Measurements from ENCODE around the gene SND1.

The SND1 gene

DNA sequence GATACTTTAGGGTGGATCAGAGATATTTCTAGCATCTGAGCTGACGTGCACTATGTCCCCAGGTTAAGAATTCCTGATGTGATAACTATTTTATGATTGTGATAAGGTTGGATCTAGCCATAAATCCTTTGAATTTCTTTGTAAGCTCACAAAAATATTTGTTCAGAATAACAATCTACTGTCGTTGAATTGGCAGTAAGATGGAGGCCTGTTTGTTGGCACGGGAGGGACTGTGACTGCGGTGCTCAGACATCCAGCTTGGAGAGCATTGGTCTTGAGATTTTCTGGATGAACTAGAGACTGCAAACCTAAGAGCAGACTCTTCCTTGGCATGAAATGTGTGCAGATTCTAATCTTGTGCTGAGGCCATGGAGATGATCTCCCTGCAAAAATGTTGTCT, 248.1 kb downstream of the SND1 start:
- no peak for TF ChIP-seq ZC3H10 (CRISPR knock-in tag; IDR thresholded peaks at IDR 0.05)
- no peak for TF ChIP-seq ZFP3 (CRISPR knock-in tag; IDR thresholded peaks at IDR 0.05)
- TF ChIP-seq, protein P1, sequence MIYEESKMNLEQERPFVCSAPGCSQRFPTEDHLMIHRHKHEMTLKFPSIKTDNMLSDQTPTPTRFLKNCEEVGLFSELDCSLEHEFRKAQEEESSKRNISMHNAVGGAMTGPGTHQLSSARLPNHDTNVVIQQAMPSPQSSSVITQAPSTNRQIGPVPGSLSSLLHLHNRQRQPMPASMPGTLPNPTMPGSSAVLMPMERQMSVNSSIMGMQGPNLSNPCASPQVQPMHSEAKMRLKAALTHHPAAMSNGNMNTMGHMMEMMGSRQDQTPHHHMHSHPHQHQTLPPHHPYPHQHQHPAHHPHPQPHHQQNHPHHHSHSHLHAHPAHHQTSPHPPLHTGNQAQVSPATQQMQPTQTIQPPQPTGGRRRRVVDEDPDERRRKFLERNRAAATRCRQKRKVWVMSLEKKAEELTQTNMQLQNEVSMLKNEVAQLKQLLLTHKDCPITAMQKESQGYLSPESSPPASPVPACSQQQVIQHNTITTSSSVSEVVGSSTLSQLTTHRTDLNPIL (CRISPR knock-in tag; IDR thresholded peaks at IDR 0.05; ENCODE audit: low read depth) = no peak
- TF ChIP-seq SNAI2 (CRISPR knock-in tag; IDR thresholded peaks at IDR 0.05) = no peak
- no peak for TF ChIP-seq OSR1 (CRISPR knock-in tag; IDR thresholded peaks at IDR 0.05)
- TF ChIP-seq BACH2 (CRISPR knock-in tag; IDR thresholded peaks at IDR 0.05; ENCODE audit: borderline replicate concordance) = no peak
- no peak for TF ChIP-seq ZNF8 (CRISPR knock-in tag; IDR thresholded peaks at IDR 0.05)
- TF ChIP-seq ZNF70 (CRISPR knock-in tag; IDR thresholded peaks at IDR 0.05) = no peak
- TF ChIP-seq, protein P2, sequence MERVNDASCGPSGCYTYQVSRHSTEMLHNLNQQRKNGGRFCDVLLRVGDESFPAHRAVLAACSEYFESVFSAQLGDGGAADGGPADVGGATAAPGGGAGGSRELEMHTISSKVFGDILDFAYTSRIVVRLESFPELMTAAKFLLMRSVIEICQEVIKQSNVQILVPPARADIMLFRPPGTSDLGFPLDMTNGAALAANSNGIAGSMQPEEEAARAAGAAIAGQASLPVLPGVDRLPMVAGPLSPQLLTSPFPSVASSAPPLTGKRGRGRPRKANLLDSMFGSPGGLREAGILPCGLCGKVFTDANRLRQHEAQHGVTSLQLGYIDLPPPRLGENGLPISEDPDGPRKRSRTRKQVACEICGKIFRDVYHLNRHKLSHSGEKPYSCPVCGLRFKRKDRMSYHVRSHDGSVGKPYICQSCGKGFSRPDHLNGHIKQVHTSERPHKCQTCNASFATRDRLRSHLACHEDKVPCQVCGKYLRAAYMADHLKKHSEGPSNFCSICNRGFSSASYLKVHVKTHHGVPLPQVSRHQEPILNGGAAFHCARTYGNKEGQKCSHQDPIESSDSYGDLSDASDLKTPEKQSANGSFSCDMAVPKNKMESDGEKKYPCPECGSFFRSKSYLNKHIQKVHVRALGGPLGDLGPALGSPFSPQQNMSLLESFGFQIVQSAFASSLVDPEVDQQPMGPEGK (CRISPR knock-in tag; IDR thresholded peaks at IDR 0.05; ENCODE audit: borderline replicate concordance) = no peak
- no peak for TF ChIP-seq ESRRG (CRISPR knock-in tag; IDR thresholded peaks at IDR 0.05)
- TF ChIP-seq GLIS3 (CRISPR knock-in tag; IDR thresholded peaks at IDR 0.05) = no peak
- no peak for TF ChIP-seq ISL1 (CRISPR knock-in tag; IDR thresholded peaks at IDR 0.05)
- no peak for TF ChIP-seq ZFP30 (CRISPR knock-in tag; IDR thresholded peaks at IDR 0.05)
- ATAC-seq = peak; percentile 46

DNA sequence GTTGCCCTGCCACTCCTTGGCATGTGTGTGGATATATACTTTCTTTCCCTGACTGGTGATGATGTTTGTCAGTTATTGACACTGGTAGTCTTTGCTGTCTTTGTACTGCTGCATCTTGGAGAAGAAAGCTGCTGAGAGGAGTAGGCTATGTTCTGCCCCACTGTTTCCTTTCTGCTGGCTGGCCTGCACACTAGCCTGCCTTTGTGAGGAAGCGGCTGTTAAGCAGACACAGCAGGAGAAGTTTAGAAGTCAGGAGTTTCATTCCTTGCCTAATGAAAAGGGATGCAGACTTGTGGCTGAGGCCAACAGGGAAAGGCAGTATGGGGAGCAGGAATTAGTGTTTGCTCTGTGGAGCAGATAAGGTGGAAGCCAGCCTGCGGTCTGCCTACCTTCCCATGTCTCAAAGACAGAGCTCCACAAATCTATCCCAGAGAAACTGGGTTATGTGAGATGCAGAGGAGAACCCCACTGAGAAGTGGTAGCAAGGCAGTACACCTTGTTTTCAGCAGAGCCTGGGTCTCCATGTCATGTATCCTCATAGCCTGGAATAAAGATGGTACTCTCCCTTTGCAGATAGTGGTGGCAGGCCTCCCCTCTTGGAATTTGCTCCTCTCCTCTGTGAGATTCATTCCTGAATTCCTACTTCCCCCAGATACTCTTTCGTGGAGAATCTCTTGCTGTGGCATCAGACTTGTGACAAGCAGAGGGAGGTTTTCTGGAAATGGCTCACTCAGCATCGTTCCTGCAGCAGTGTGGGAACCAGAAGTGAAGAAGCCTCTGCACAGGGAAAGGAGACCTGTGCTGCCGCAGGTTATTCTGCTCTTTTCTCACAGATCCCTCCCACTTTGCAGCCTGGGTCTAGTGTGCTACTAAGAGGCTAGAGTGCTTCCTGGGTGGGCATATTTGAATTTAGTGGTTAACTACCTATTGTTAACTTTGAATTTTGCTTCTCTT, 249.0 kb downstream of the SND1 start:
- TF ChIP-seq ZNF70 (CRISPR knock-in tag; IDR thresholded peaks at IDR 0.05) (no peak), TOX (CRISPR knock-in tag; IDR thresholded peaks at IDR 0.05; ENCODE audit: borderline replicate concordance) (no peak), ESRRG (CRISPR knock-in tag; IDR thresholded peaks at IDR 0.05) (no peak), PPARA (CRISPR knock-in tag; IDR thresholded peaks at IDR 0.05; ENCODE audit: borderline replicate concordance) (no peak), SNAI2 (CRISPR knock-in tag; IDR thresholded peaks at IDR 0.05) (no peak), ZFP30 (CRISPR knock-in tag; IDR thresholded peaks at IDR 0.05) (no peak), ARNTL (CRISPR knock-in tag; IDR thresholded peaks at IDR 0.05; ENCODE audit: borderline replicate concordance, low read depth) (no peak), ISL1 (CRISPR knock-in tag; IDR thresholded peaks at IDR 0.05) (no peak), OSR1 (CRISPR knock-in tag; IDR thresholded peaks at IDR 0.05) (no peak), ZNF8 (CRISPR knock-in tag; IDR thresholded peaks at IDR 0.05) (no peak), ZC3H10 (CRISPR knock-in tag; IDR thresholded peaks at IDR 0.05) (no peak), GLIS3 (CRISPR knock-in tag; IDR thresholded peaks at IDR 0.05) (no peak), ZFP3 (CRISPR knock-in tag; IDR thresholded peaks at IDR 0.05) (no peak), ZNF565 (CRISPR knock-in tag; conservative IDR thresholded peaks at IDR 0.05; ENCODE audit: low read depth) (no peak)
- TF ChIP-seq, protein P2 (CRISPR knock-in tag; IDR thresholded peaks at IDR 0.05; ENCODE audit: borderline replicate concordance) = no peak
- TF ChIP-seq, protein P1 (CRISPR knock-in tag; IDR thresholded peaks at IDR 0.05; ENCODE audit: low read depth) = no peak
- TF ChIP-seq, protein P3, sequence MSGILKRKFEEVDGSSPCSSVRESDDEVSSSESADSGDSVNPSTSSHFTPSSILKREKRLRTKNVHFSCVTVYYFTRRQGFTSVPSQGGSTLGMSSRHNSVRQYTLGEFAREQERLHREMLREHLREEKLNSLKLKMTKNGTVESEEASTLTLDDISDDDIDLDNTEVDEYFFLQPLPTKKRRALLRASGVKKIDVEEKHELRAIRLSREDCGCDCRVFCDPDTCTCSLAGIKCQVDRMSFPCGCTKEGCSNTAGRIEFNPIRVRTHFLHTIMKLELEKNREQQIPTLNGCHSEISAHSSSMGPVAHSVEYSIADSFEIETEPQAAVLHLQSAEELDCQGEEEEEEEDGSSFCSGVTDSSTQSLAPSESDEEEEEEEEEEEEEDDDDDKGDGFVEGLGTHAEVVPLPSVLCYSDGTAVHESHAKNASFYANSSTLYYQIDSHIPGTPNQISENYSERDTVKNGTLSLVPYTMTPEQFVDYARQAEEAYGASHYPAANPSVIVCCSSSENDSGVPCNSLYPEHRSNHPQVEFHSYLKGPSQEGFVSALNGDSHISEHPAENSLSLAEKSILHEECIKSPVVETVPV (CRISPR knock-in tag; IDR thresholded peaks at IDR 0.05) = no peak
- ATAC-seq = peak; percentile 34

DNA sequence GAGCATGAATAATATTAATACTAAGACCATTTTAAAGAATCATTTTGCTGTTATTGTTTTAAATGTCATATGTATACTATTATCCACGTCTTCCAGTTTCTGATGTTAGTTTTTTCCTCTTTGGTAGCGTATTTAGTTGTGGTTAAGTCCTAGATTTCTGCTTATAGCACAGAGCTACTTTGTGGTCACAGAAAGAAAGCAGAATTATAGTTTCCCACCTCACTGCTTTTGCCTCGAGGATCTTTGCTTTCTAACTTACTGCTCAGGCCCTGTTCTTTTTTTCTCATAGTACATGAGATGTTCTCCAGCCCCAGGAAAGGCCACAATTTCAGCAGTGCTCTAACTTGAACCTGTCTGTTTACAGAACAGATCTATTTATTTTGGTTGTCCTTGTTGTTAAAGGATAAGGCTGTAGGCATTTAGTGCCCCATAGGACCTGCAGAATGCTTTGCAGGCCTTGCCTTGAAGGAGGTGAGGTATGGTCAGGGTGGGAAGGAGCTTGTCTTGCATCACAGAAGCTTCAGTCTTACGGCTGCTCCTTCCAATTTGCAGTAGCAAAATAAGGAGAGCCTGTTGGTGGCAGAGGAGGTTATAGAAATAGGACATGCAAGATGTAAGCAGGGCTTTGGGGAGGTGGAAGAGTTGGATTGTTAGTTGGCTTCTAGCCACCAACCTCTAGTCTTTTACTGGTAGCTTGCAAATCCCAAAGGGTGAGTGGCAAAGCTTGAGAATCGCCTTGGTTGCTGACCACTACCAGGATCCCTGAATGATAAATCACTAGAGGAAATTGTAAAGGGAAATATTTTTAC, 250.1 kb downstream of the SND1 start:
- no peak for ATAC-seq
- no peak for TF ChIP-seq ZC3H10 (CRISPR knock-in tag; IDR thresholded peaks at IDR 0.05)
- TF ChIP-seq SNAI2 (CRISPR knock-in tag; IDR thresholded peaks at IDR 0.05) = no peak
- TF ChIP-seq, protein P4, sequence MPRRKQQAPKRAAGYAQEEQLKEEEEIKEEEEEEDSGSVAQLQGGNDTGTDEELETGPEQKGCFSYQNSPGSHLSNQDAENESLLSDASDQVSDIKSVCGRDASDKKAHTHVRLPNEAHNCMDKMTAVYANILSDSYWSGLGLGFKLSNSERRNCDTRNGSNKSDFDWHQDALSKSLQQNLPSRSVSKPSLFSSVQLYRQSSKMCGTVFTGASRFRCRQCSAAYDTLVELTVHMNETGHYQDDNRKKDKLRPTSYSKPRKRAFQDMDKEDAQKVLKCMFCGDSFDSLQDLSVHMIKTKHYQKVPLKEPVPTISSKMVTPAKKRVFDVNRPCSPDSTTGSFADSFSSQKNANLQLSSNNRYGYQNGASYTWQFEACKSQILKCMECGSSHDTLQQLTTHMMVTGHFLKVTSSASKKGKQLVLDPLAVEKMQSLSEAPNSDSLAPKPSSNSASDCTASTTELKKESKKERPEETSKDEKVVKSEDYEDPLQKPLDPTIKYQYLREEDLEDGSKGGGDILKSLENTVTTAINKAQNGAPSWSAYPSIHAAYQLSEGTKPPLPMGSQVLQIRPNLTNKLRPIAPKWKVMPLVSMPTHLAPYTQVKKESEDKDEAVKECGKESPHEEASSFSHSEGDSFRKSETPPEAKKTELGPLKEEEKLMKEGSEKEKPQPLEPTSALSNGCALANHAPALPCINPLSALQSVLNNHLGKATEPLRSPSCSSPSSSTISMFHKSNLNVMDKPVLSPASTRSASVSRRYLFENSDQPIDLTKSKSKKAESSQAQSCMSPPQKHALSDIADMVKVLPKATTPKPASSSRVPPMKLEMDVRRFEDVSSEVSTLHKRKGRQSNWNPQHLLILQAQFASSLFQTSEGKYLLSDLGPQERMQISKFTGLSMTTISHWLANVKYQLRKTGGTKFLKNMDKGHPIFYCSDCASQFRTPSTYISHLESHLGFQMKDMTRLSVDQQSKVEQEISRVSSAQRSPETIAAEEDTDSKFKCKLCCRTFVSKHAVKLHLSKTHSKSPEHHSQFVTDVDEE (CRISPR knock-in tag; IDR thresholded peaks at IDR 0.05) = no peak
- TF ChIP-seq, protein P1 (CRISPR knock-in tag; IDR thresholded peaks at IDR 0.05; ENCODE audit: low read depth) = no peak
- TF ChIP-seq ZNF565 (CRISPR knock-in tag; conservative IDR thresholded peaks at IDR 0.05; ENCODE audit: low read depth) = no peak
- TF ChIP-seq PPARA (CRISPR knock-in tag; IDR thresholded peaks at IDR 0.05; ENCODE audit: borderline replicate concordance) = no peak
- TF ChIP-seq OSR1 (CRISPR knock-in tag; IDR thresholded peaks at IDR 0.05) = no peak
- TF ChIP-seq RARB (CRISPR knock-in tag; IDR thresholded peaks at IDR 0.05) = no peak
